Neuronal stem cell (in vitro differentiated cells): Measurements from ENCODE around the gene MPHOSPH8.
"Not testable (repeated sequence)": the region's sequence is repeated elsewhere in the genome, so short reads cannot be mapped to it uniquely, and the experiment has no call there.

ENCODE experiments used
- DNase-seq: peaks from one replicate; pipeline ENCODE4 v3.0.0-alpha.2; 2013; ENCODE audit warnings: low spot score
- H2AFZ ChIP-seq: one replicate; pipeline ENCODE4 v1.6.1; 2013; ENCODE audit warnings: mild to moderate bottlenecking, low read length, inconsistent platforms
- H2AK5ac ChIP-seq: 2 replicates; pipeline ENCODE4 v1.6.1; 2013; ENCODE audit warnings: low read depth, mild to moderate bottlenecking, inconsistent platforms, low read length, moderate library complexity, mixed read lengths
- H2BK120ac ChIP-seq: 2 replicates; pipeline ENCODE4 v1.6.1; 2013; ENCODE audit warnings: low read depth, mild to moderate bottlenecking, inconsistent platforms, low read length, moderate library complexity, mixed read lengths
- H2BK12ac ChIP-seq: one replicate; pipeline ENCODE4 v1.6.1; 2013; ENCODE audit warnings: low read length, inconsistent platforms
- H2BK15ac ChIP-seq: 2 replicates; pipeline ENCODE4 v1.6.1; 2013; ENCODE audit warnings: mild to moderate bottlenecking, low read length, inconsistent platforms, mixed read lengths
- H2BK5ac ChIP-seq: one replicate; pipeline ENCODE4 v1.6.1; 2013; ENCODE audit warnings: inconsistent platforms, mild to moderate bottlenecking, low read length, moderate library complexity
- H3K14ac ChIP-seq: one replicate; pipeline ENCODE4 v1.6.1; 2013; ENCODE audit warnings: low read length, inconsistent platforms
- H3K18ac ChIP-seq: 2 replicates; pipeline ENCODE4 v1.6.1; 2013; ENCODE audit warnings: low read length, inconsistent platforms
- H3K23ac ChIP-seq: 2 replicates; pipeline ENCODE4 v1.6.1; 2013; ENCODE audit warnings: low read depth, mild to moderate bottlenecking, mixed read lengths, low read length, inconsistent platforms; ENCODE audit not compliant: poor library complexity
- H3K27ac ChIP-seq: replicated peaks from 3 replicates; pipeline ENCODE4 v1.5.1; 2013; ENCODE audit warnings: low read length, inconsistent platforms
- H3K27me3 ChIP-seq, 3 experiments: 2 replicates each; pipeline ENCODE4 v1.6.1; 2013; ENCODE audit warnings: low read length in 3 of 3, mild to moderate bottlenecking in 2 of 3, inconsistent platforms in 1 of 3, low read depth in 1 of 3, mixed read lengths in 1 of 3, moderate library complexity in 1 of 3; ENCODE audit not compliant: control insufficient read depth in 3 of 3, insufficient read depth in 3 of 3
- H3K36me3 ChIP-seq, 2 donors: replicated peaks in 1 of 2; 2 replicates each; pipeline ENCODE4 v1.6.1; 2013; ENCODE audit warnings: low read length in 2 of 2; ENCODE audit not compliant: control insufficient read depth in 2 of 2, insufficient read depth in 2 of 2
- H3K4ac ChIP-seq: 2 replicates; pipeline ENCODE4 v1.6.1; 2013; ENCODE audit warnings: inconsistent platforms, mild to moderate bottlenecking, low read length, moderate library complexity
- H3K4me1 ChIP-seq, 2 donors: 1 replicate in 1 of 2; 2 replicates in 1 of 2; pipeline ENCODE4 v1.6.1; 2013; ENCODE audit warnings: low read length in 2 of 2, low read depth in 1 of 2; ENCODE audit not compliant: control insufficient read depth in 2 of 2, insufficient read depth in 1 of 2
- H3K4me2 ChIP-seq: one replicate; pipeline ENCODE4 v1.6.1; 2013; ENCODE audit warnings: mild to moderate bottlenecking, low read length, inconsistent platforms; ENCODE audit not compliant: insufficient read depth, poor library complexity, severe bottlenecking
- H3K4me3 ChIP-seq, 2 donors: 2 replicates each; pipeline ENCODE4 v1.5.1; 2013; ENCODE audit warnings: low read length in 2 of 2, mild to moderate bottlenecking in 2 of 2, inconsistent platforms in 1 of 2, moderate library complexity in 1 of 2
- H3K79me1 ChIP-seq: one replicate; pipeline ENCODE4 v1.6.1; 2013; ENCODE audit warnings: low read depth, mild to moderate bottlenecking, inconsistent platforms, low read length, moderate library complexity
- H3K9ac ChIP-seq: one replicate; pipeline ENCODE4 v1.6.1; 2013; ENCODE audit warnings: mild to moderate bottlenecking, low read depth, low read length, inconsistent platforms; ENCODE audit not compliant: poor library complexity
- H3K9me3 ChIP-seq, 2 donors: replicated peaks in 1 of 2; 2 replicates each; pipeline versions ENCODE3 to v1.6.1; 2013; ENCODE audit warnings: low read length in 2 of 2, mild to moderate bottlenecking in 2 of 2, inconsistent platforms in 1 of 2, low read depth in 1 of 2, mixed read lengths in 1 of 2, moderate library complexity in 1 of 2; ENCODE audit not compliant: control insufficient read depth in 2 of 2, insufficient read depth in 1 of 2
- H4K8ac ChIP-seq: one replicate; pipeline ENCODE4 v1.6.1; 2013; ENCODE audit warnings: low read depth, mild to moderate bottlenecking, inconsistent platforms, low read length, moderate library complexity
- H4K91ac ChIP-seq: one replicate; pipeline ENCODE4 v1.6.1; 2013; ENCODE audit warnings: low read length, low read depth, mild to moderate bottlenecking, inconsistent platforms; ENCODE audit not compliant: poor library complexity
- WGBS, 2 donors: extraction: QIAGEN DNeasy Blood & Tissue Kit; methylation state at CpG; one replicate each; pipeline ENCODE4 v1.1.7; 2013; ENCODE audit warnings: missing lambda C conversion rate in 2 of 2, mixed read lengths in 1 of 2; ENCODE audit not compliant: insufficient read length in 2 of 2, insufficient replicate concordance in 1 of 2; ENCODE audit errors: extremely low coverage in 2 of 2; 5-methylcytosine and 5-hydroxymethylcytosine counted together

Gene MPHOSPH8

DNA sequence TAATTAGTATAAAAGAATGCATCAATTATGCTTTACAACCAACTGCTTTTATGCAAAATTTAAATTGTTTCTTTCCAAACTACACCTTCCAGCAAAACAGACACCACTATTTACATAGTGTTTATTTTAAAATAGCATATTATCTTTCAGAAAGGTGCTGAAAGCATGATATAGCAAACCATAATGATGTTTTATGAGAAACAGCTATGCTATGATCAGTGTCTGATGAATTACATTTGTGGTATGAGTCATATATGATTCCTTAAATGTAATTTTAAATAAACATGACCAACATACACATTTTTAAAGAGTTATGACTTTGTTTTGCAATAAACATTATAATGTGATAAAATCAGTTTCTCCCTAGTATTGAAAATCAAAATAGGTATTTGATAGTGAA, 68.2 kb downstream of the MPHOSPH8 start:
- H3K79me1 ChIP-seq, H3K4ac ChIP-seq, H3K27ac ChIP-seq, H3K9me3 ChIP-seq, H2BK120ac ChIP-seq, DNase-seq, H4K91ac ChIP-seq, H2AFZ ChIP-seq, H3K4me1 ChIP-seq, H3K14ac ChIP-seq, H4K8ac ChIP-seq, H2AK5ac ChIP-seq, H2BK5ac ChIP-seq, H3K9ac ChIP-seq, H3K27me3 ChIP-seq, H3K23ac ChIP-seq, H3K4me2 ChIP-seq, H2BK12ac ChIP-seq, H3K4me3 ChIP-seq, H3K18ac ChIP-seq, H2BK15ac ChIP-seq: not testable (repeated sequence)
- H3K36me3 ChIP-seq = peaks cover 0 to 26% of the 10 kb centered on the region in 2 donors

DNA sequence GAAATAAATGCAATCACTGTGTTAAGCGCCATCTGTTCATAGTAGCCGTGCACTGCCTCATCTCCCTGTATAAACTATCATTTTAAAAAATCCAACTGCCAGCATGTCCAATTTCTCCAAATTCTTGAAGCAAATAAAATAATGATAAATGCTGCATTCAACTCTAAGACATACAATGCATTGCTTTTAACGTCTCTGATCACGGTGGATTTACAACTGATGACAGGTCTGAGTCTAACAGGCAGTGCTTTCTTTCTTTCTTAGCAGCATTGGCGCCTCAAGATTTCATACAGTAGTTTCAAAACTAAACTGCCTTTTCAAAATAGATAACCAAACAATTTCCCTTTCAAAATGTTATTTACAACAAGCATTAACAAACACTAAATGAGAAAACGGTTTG, 70.8 kb downstream of the MPHOSPH8 start:
- not testable (repeated sequence) for H3K4ac ChIP-seq, H2BK12ac ChIP-seq, H3K4me1 ChIP-seq, H2BK5ac ChIP-seq, H4K8ac ChIP-seq, H3K14ac ChIP-seq, H2BK120ac ChIP-seq, H3K27me3 ChIP-seq, H3K9me3 ChIP-seq, H3K23ac ChIP-seq, H3K4me3 ChIP-seq, H2AK5ac ChIP-seq, H3K27ac ChIP-seq, H3K4me2 ChIP-seq, DNase-seq, H3K79me1 ChIP-seq, H4K91ac ChIP-seq, H2BK15ac ChIP-seq, H3K18ac ChIP-seq, H3K9ac ChIP-seq, H2AFZ ChIP-seq
- WGBS, 2 donors = no CpG with 5 or more reads among the region's 6 CpGs
- H3K36me3 ChIP-seq = peaks cover 0 to 24% of the 10 kb centered on the region in 2 donors

DNA sequence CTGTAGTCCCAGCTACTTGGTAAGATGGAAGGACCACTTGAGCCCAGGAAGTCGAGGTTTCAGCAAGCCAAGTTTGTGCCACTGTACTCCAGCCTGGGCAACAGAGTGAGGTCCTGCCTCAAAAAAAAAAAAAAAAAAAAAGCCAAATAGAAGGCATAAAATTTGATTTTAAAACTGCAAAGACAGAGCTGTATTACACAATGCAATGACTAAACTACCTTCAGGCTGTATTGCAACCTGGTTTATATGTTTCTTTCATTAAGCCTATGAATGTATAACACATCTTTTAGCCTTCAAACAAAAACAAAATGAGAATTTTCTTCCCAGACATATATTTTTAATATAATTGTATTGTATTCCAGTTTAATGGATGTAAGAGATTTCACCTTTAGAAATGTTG, 75.6 kb downstream of the MPHOSPH8 start:
- not testable (repeated sequence) for H3K27ac ChIP-seq, H3K18ac ChIP-seq, H3K4ac ChIP-seq, H2BK15ac ChIP-seq, H3K27me3 ChIP-seq, H3K14ac ChIP-seq, H3K23ac ChIP-seq, H3K4me3 ChIP-seq, H2AK5ac ChIP-seq, H2BK120ac ChIP-seq, DNase-seq, H4K8ac ChIP-seq, H3K4me2 ChIP-seq, H3K79me1 ChIP-seq, H2BK12ac ChIP-seq, H2AFZ ChIP-seq, H3K9ac ChIP-seq, H4K91ac ChIP-seq, H3K4me1 ChIP-seq, H2BK5ac ChIP-seq, H3K9me3 ChIP-seq
- peaks cover 0 to 35% of the 10 kb centered on the region in 2 donors for H3K36me3 ChIP-seq
- no CpG with 5 or more reads among the region's 1 CpG for WGBS, 2 donors

DNA sequence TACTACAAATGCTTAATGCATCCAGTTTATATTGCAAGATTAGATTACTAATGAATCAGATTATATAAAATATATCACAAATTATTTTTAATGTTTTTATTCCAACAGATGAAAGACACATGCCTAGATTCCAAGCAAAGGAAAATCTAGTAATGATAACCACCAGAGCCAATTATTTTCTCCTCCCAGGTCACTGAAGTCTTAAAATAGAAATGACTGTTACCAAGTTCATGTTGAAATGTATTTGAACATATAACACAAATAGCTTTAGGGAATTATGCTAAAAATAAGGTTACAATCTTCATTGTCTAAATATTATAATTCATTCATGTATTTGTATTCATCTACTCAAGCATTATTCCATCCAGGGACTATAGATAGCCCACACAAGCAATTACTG, 76.3 kb downstream of the MPHOSPH8 start:
- H3K27me3 ChIP-seq, H2BK120ac ChIP-seq, H4K91ac ChIP-seq, DNase-seq, H2AFZ ChIP-seq, H2AK5ac ChIP-seq, H3K14ac ChIP-seq, H3K23ac ChIP-seq, H3K79me1 ChIP-seq, H3K4me2 ChIP-seq, H3K4ac ChIP-seq, H4K8ac ChIP-seq, H3K27ac ChIP-seq, H3K18ac ChIP-seq, H3K9me3 ChIP-seq, H3K9ac ChIP-seq, H2BK12ac ChIP-seq, H3K4me1 ChIP-seq, H2BK15ac ChIP-seq, H2BK5ac ChIP-seq, H3K4me3 ChIP-seq: not testable (repeated sequence)
- peaks cover 0 to 37% of the 10 kb centered on the region in 2 donors for H3K36me3 ChIP-seq
